HG02759 (cell line): ENCODE results near the gene ASZ1.
"Not testable (repeated sequence)": the region's sequence is repeated elsewhere in the genome, so short reads cannot be mapped to it uniquely, and the experiment has no call there.

ENCODE experiments used
- ATAC-seq: cut with Tn5 transposase; IDR thresholded peaks from one replicate; pipeline ENCODE4 v1.9.1; 2021; ENCODE audit warnings: mild to moderate bottlenecking, moderate library complexity; ENCODE audit not compliant: unreplicated experiment

ASZ1 gene, protein sequence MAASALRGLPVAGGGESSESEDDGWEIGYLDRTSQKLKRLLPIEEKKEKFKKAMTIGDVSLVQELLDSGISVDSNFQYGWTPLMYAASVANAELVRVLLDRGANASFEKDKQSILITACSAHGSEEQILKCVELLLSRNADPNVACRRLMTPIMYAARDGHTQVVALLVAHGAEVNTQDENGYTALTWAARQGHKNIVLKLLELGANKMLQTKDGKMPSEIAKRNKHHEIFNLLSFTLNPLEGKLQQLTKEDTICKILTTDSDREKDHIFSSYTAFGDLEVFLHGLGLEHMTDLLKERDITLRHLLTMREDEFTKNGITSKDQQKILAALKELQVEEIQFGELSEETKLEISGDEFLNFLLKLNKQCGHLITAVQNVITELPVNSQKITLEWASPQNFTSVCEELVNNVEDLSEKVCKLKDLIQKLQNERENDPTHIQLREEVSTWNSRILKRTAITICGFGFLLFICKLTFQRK

DNA sequence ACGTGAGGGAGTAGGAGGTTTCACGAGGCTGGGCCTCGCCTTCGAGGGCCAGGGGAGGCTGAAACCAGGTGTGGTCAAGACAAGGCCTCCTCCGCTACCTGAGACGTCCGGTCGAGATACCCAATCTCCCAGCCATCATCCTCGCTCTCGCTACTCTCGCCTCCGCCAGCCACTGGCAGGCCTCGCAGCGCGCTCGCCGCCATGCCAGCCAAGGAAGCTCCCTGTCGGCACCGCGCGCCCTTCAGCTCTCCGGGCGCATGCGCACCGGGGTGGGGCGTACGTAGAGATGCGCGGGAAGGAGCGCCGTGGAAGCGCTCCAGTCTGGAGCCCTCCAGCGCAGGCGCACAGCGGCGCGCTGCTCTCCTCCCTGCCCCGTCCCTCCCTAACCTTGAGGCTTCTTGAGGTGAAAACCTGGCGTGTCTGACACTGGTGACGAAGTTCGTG is at the start of gene ASZ1:
Gene ASZ1, minus strand, starts transcription at position 236 of the 444 bp plus-strand sequence. Its CDS starts 33 bp downstream, at position 203.
- no peak for ATAC-seq

DNA sequence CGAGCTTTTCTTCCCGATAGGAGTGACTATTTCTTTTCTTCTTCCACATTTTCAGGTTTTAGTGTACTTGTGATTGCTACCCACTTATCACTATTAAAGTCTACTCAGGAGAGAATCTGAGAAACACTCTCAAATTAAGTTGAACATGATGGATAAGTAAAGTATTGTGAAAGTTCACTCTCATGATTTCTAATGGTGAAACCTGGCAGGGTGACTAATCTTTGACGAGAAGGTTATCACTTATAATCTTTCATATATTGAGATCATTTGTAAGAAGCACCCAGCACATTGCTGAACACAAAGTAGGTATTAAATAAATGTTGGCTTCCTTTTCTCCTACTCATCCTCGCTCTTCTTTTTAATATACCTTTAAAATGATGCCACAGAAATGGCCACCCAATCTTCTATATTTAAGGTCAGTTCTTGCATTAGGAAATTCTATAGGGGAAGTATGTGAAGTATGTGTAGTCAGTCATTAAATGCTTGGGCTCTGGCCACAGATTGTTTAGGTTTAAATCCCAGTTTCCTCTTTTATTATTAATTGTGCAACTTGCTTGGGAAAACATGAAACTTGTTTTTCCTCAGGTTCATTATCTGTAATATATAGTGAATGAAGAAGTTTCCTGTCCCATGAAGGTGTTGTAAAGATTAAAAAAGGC is 49.4 kb upstream of the ASZ1 start:
- ATAC-seq, result no peak

DNA sequence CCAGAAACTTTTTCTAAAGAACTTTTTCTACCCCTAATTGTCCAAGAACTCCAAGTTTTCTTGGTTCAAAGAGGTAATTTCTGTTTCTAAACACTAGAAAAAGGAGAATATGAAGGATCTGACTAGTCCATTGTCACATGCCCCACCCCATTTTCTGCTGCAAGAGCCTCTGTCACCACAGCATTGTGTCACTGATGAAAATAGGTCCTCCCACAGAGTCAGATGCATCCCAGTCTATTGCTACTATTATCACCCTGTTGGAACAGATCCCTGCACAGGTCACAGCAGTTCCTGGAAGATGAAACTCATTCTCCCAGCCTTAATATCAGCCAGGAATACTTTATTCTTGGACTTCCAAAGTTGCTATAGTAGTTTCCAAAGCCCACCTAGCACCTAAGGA is 45.0 kb upstream of the ASZ1 start:
- no peak for ATAC-seq

DNA sequence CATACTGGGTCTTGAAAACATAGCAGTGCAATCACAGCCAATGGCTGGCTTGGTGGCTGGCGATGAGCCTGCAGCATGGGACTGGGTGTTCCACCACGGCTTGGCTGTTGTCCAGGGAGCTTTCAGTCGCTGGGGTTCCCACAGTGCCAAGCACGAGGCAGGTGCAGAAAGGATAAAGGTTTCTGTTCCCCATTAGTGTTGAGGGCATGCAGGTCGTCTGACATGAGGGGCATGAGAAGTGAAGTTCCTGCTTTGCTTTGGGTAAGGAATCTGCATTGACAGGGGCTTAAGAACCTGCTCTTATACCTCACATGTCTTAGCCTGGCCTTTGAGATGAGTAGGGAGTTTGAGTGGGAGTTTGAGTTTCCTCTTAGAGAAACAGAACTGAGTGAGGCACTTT is 43.5 kb upstream of the ASZ1 start:
- ATAC-seq, result peak; percentile 72

DNA sequence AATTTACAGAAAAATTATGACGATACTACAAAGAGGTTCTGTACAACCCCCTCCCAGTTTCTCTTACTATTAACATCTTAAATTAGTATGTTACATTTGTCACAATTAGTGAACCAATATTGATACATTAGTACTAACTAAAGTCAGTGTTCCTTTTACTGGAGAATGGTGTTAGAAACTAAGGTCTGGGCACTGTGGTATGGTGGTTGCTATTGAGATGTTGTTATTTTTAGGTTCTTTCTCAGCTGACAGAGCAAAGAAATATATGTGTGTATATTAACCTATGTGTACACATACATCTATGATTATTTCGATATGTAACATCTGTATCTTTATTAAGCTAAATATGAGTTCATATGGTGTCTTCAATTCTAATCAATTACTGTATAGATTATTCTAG is 40.9 kb upstream of the ASZ1 start:
- ATAC-seq, result no peak

DNA sequence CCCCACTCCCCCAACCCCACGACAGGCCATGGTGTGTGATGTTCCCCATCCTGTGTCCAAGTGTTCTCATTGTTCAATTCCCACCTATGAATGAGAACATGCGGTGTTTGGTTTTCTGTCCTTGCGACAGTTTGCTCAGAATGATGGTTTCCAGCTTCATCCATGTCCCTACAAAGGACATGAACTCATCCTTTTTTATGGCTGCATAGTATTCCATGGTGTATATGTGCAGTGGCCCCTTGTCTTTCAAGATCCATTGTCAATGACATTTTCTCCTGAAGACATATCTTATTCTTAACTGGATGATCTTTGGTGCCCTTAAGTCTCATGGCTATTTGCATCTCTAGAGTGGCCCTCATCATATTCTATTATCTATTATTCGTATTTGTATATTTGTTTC is 33.5 kb upstream of the ASZ1 start:
- ATAC-seq, result not testable (repeated sequence)

DNA sequence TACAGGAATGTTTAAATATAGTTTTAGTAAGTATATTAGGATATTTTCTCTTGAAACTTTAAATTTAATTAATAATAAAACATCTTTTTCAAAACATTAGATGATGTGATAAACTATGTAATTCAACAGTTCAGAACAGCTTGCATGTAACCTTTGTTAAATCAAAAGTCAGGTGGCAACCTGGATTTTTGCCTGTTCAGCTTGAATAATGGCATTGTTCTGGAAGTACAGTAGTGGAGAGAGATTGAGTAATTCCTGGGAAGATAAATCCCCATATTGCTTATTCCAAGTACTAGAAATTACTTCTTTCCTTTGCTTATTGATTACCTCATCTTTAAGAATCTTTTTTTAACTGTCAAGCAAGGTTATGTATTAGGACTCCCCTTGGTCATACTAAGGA is 32.4 kb upstream of the ASZ1 start:
- no peak for ATAC-seq

DNA sequence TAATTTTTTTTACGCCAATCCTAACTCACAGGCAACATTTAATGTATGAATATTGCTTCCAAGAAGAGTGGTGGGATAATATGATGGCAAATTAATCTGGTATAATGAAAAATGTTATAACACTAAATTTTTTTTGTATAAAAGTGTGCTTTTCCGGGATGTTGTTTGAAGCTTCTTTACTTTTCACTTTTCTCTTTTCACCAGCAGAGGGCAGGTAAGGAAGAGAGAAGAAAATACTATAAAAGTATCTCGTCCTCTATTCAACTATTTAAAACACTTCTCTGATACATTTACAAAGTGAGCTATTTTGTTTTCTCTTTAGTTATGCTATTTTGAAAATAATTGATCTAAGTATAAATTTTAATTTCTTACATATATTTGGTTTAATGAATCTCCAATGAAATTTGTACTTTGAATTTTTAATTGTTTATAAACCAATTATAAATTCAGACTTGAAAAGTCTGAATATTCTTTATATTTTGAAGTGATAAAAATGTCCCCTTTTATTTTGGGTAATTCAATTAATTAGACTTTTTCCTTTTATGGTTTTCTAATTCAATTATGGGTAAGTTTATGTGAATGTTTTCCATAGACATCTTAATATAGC is 31.8 kb upstream of the ASZ1 start:
- ATAC-seq, result peak; percentile 48

DNA sequence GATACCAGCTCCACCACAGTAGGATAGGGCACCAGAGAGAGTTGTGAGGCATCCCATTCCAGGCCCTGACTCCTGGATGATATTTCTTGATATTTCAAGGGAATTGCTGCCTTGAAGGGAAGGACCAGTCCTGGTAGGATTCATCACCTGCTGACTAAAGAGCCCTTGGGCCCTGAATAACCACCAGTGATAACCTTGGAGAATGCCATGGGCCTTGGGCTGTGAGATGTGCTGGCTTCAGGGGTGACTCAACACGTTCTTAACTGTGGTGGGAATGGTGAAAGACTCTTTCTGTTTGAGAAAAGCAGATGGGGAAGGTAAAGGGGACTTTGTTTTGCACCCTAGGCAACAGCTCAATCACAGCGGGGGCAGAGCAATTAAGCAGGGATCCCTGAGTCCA is 21.4 kb upstream of the ASZ1 start:
- no peak for ATAC-seq

DNA sequence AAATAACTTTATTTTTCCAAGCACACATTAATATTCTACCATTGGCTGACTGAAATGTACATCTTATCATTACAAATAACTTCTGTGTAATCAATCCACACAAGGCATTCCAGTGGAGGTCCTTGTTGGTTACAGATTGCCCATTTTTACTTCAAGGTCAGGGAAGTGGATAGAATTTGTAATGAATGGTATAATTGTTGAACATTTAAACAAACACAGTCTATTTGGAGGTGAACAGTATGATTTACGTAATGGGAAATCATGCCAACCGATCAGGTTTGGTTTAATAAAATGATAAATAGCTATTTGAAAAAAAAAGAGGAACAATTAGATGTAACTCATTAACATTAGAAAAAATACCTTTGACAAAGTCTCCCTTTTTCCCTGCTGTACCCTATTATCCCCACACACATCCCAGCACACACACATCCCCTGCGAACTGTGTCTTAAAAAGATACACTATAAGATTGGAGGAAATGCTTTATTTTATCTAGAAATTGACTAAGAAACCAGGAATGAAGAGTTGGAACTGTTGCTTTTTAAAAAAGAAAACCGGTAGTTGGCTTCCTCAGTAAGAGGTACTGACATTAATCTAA is 19.0 kb upstream of the ASZ1 start:
- no peak for ATAC-seq

DNA sequence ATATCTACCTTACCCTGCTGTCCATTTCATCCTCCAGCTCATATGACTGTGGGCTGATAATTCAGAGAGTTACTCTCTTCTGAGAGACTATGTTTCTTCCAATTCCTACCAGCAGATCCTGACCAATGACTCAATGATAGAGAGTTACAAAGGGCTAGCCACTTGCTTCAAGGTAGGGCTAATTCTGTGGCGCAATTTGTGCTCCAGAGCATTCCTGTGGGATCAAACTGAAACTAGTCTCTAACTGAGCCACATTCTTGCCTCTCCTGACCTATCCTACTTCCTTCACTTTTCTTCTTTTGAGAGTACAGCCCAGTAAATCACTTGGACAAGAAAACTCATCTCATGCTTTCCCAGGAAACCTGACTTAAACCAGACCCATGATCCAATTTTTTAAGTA is 17.9 kb upstream of the ASZ1 start:
- no peak for ATAC-seq

DNA sequence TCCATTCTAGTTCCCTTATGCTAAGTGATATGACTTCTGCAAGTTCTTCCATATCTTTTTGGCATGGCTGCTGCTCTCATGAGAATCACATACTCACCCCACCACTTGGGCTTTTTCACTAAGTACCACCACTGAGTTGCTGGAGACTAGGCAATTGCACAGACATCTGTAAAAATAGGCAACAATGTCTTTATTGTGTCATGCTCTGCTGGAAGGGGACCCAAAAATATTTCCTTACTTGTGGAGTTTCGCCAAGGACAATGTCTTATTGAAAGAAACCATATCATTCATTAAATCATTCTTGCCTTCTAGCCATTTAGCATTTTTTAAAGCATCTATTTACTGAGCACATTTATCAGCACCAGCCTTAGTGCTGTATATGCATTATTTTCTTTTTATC is 17.4 kb upstream of the ASZ1 start:
- ATAC-seq, result no peak

DNA sequence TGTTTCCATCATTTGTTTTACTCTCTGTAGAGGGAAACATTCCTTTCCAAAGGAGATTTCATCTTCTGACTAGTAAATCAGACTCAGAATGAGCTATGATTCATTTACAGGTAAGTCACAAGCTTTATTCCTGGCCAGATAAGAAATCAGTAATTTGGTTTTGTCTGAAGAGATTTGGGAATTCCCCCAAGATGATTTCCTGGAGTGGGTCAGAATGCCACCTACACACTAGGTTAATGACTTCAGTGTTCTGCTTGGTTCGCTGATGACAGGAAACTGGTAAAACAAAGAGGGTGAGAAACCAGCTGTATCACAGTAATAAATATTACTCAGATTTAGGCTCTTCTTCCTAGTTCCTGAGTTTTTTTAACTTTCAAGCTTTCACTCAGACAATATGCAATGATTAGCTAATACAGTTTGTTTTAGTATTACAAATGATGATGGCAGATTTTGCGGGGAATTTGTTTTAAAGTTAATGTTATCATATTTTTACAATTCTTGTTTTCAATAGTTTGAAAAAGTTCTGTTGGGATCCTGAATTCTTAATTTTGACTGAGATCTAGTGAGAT is 8.3 kb upstream of the ASZ1 start:
- ATAC-seq, result peak; percentile 98

DNA sequence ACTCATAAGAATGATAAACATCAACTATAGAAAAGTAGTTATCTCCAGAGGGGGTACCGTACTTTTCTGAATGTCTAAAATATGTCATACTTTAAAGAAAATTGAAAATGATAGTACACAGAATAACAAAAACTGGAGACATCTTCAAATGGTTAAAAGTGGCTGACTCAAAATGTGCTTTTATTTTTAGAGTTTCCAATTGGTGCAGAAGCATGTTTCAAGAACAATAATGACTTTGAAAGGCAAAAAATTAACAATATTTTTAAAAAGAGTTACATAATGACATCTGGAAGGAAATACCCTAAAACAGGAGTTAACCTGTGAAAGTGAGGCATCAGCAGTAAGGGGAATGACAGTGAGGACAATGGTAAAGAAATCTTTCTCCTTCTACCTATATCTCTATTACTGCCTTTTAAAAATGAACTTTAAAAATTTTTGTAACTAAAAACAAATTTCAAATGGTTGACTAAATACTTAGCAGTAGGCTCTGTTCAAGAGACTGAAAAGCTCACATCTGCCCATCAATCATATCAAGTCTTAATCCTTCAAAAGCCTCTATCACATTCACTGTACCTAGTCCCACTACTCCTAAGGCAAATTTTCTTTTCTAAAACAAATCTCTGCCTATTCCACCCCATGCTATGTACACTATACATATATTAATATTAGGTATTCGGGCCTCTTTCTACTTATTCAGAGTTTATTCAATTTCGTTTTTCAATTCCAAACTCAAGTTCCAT is 3.0 kb downstream of the ASZ1 start:
- ATAC-seq, result peak; percentile 87

DNA sequence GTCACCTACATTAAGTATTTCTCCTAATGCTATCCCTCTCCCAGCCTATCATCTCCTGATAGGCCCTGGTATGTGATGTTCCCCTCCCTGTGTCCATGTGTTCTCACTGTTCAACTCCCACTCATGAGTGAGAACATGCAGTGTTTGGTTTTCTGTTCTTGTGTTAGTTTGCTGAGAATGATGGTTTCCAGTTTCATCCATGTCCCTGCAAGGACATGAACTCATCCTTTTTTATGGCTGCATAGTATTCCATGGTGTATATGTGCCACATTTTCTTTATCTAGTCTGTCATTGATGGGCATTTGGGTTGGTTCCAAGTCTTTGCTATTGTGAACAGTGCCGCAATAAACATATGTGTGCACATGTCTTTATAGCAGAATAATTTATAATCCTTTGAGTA is 12.7 kb downstream of the ASZ1 start:
- not testable (repeated sequence) for ATAC-seq

DNA sequence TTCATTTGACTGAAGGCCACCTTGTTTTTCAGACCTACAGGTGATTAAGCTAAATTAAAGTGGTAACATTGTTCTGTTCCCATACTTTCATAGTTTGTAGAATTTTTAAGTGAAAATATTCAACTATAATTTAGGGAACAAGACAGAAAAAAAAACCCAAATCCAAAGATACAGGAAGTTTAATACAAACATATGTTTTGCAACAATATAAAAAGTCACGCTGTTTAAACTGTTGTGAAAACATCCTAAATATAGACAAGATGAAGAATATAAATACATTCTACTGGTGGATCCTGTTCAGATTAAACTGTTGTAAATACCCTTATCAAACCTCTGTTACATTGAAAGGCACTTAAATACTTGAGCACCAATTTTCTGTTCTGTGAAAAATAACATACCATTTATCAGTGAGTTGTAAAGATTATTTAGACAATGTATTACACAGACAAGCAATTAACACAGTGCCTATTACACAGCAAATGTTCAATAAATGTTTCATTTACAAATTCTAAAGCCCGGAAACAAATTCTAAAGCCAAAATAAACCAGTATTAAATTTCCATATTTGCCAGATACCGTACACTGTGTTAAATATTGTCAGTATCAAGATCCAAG is 14.2 kb downstream of the ASZ1 start:
- no peak for ATAC-seq

DNA sequence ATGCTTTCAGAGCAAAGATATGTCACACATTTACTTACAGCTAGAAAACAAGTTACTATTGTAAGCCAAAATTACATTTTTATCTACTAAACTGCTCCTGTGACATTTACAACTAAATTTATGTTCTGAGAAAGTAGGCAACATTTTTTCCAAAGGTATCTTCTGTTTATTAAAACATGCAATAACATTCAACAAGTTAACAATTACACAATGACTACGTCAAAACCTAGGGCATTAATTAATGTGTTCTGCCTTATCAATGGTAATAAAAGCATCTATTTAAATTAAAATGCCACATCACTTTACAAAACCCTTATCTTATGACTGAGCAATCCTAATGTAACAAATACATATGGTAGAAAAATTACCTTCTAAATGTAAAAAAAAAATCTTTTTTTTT is 14.9 kb downstream of the ASZ1 start:
- ATAC-seq, result no peak

DNA sequence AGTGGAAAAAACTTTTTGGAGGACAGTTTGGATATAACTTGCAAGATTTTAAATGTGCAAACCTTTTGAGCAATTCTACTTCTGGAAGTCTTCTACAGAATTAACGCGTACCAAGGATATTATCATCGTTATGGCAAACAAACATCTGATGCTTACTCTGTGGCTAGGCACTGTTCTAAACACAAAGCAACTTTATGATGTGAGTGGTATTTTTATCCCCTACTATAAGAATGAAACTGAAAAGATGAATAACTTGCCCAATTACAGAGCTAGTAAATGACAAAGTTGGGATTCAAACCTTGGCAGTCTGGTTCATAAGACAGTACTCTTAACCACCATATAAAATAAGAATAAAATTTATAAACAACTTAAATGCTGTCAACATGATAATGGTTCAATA is 15.8 kb downstream of the ASZ1 start:
- peak; percentile 54 for ATAC-seq

DNA sequence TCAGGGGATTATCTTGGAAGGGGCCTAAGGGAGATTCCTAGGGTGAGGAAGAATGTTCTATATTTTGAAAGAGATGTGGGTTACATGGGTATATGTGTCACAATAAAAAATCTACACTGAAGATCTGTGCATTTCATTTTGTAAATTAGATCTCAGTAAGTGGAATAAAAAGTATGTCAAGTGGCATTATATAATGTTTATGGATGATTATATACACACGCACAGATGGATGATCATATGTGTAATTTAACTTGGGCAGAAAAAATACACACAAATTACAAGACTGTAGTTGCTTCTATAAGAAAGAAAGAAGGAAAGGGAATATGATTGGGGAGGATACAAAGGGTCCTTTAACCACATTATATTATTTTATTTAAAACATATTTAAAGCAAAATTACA is 18.5 kb downstream of the ASZ1 start:
- ATAC-seq, result no peak

DNA sequence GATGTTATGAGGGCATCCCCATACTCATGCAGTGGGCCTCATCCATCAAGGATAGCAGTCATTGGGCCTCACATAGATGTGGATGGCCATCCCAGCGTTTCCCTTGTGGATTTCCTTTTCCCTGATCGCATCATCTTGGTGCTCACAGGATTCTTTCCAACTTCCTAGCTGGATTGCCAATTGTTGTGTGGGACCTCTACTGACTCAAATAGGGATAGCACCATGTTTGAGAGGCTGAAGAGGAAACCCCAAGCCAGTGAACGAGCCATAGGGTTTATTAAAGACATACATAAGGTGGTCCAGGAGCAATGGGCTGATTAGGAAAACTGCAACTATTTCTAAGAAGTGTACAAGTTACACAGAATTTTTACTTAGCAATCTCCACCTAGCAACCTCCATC is 21.8 kb downstream of the ASZ1 start:
- no peak for ATAC-seq
